HepG2 (cell line): Measurements from ENCODE around the gene PLIN5. TPM values are rescaled to one million over a fixed set of nuclear protein-coding genes. Genes with fewer than 3 reads are reported as not detected.

Experiments
- CCDC6 ChIP-seq: sonication (generic); formaldehyde crosslinking; IDR thresholded peaks from 2 replicates; pipeline ENCODE4 v1.8.1; 2022; ENCODE audit warnings: mild to moderate bottlenecking, missing genetic modification reagents, moderate library complexity
- GABPB1 ChIP-seq: IDR thresholded peaks from 2 replicates; pipeline ENCODE4 v1.6.1; 2016; ENCODE audit warnings: mild to moderate bottlenecking, missing genetic modification reagents, moderate library complexity, missing compliant biosample characterization
- HNF4G ChIP-seq, 2 experiments: sonication (generic) in 1 of 2; formaldehyde crosslinking in 1 of 2; IDR thresholded peaks; 2 replicates each; pipeline versions ENCODE4 v1.4.0 to v1.6.1; 2011 to 2020; ENCODE audit warnings: borderline replicate concordance in 2 of 2, low read depth in 2 of 2, mild to moderate bottlenecking in 2 of 2, low read length in 1 of 2, missing genetic modification reagents in 1 of 2, moderate library complexity in 1 of 2
- HOXA9 ChIP-seq: sonication (generic); formaldehyde crosslinking; IDR thresholded peaks from 2 replicates; pipeline ENCODE4 v1.8.1; 2022; ENCODE audit warnings: missing genetic modification reagents, mild to moderate bottlenecking, moderate library complexity, borderline replicate concordance
- MLLT10 ChIP-seq: sonication (generic); formaldehyde crosslinking; IDR thresholded peaks from 2 replicates; pipeline ENCODE4 v1.4.0; 2020; ENCODE audit warnings: missing genetic modification reagents
- MXD4 ChIP-seq: IDR thresholded peaks from 2 replicates; pipeline ENCODE4 v1.6.1; 2016; ENCODE audit warnings: mild to moderate bottlenecking, missing biosample characterization, missing genetic modification reagents
- NCOR1 ChIP-seq: fragments of 200-600 bp; sonication (generic); IDR thresholded peaks from 2 replicates; pipeline ENCODE4 v1.7.0; 2017; ENCODE audit warnings: antibody characterized with exemption, low read length, borderline replicate concordance
- REL ChIP-seq: sonication (generic); formaldehyde crosslinking; conservative IDR thresholded peaks from 2 replicates; pipeline ENCODE4 v1.8.0; 2022; ENCODE audit warnings: mild to moderate bottlenecking, missing genetic modification reagents, moderate library complexity
- THAP7 ChIP-seq: sonication (generic); formaldehyde crosslinking; IDR thresholded peaks from 2 replicates; pipeline ENCODE4 v1.8.1; 2023; ENCODE audit warnings: mild to moderate bottlenecking, missing genetic modification reagents
- TRIM24 ChIP-seq: sonication (generic); formaldehyde crosslinking; IDR thresholded peaks from 2 replicates; pipeline ENCODE4 v1.8.0; 2022; ENCODE audit warnings: mild to moderate bottlenecking, missing genetic modification reagents
- ZBTB46 ChIP-seq: sonication (generic); formaldehyde crosslinking; IDR thresholded peaks from 2 replicates; pipeline ENCODE4 v1.4.0; 2020; ENCODE audit warnings: mild to moderate bottlenecking, missing genetic modification reagents, borderline replicate concordance
- ZNF142 ChIP-seq: sonication (generic); formaldehyde crosslinking; IDR thresholded peaks from 2 replicates; pipeline ENCODE4 v1.4.0; 2020; ENCODE audit warnings: missing genetic modification reagents
- ZNF180 ChIP-seq: sonication (generic); formaldehyde crosslinking; IDR thresholded peaks from 2 replicates; pipeline ENCODE4 v1.4.0; 2020; ENCODE audit warnings: low read depth, missing genetic modification reagents, borderline replicate concordance
- ZNF530 ChIP-seq: sonication (generic); formaldehyde crosslinking; IDR thresholded peaks from 2 replicates; pipeline ENCODE4 v1.5.0; 2020; ENCODE audit warnings: low read depth, mild to moderate bottlenecking, missing genetic modification reagents
- polyA plus RNA-seq, 8 experiments: library from polyadenylated mRNA; depleted of rRNA in 3 of 8; stranded (reverse) in 7 of 8; unstranded in 1 of 8; fragments of >200 nt; fragmentation: Illumina TruSeq in 4 of 8; extraction: Trizol in 4 of 8; gene quantifications; 2 replicates each; pipeline versions ENCODE4 v1.2.1 to v1.2.3, GENCODE V29; 2011 to 2016; ENCODE audit warnings: low read depth in 4 of 8, missing spikeins in 1 of 8, mixed read lengths in 1 of 8; ENCODE audit not compliant: insufficient read depth in 1 of 8
- total RNA-seq, 5 experiments: library from RNA; depleted of rRNA; stranded (reverse); fragments of >200 nt; fragmentation: Illumina TruSeq; extraction: Trizol; gene quantifications; 2 replicates each; pipeline ENCODE4 v1.2.3, GENCODE V29; 2016; ENCODE audit warnings: low read depth in 1 of 5

Gene PLIN5
- total and polyA plus RNA-seq, 2 of the 13 experiments (the other 11 are each of a cell fraction or from before 2014, with no cell fraction given): 1.8 to 4.8 TPM

- no peak for TF ChIP-seq HNF4G (IDR thresholded peaks at IDR 0.05; ENCODE audit: borderline replicate concordance, low read depth, low read length)
- no peak for TF ChIP-seq HNF4G (CRISPR knock-in tag; IDR thresholded peaks at IDR 0.05; ENCODE audit: borderline replicate concordance, low read depth)
- TF ChIP-seq ZBTB46 (CRISPR knock-in tag): no peak
- 0 out of 2 replicates have a peak, but pooled peaks have one; percentile 37 for TF ChIP-seq REL
- no peak for TF ChIP-seq HOXA9 (CRISPR knock-in tag)
- peak; percentile 72; the same call in 1 of the 2 replicates for TF ChIP-seq GABPB1 (CRISPR knock-in tag)
- no peak for TF ChIP-seq NCOR1
- no peak for TF ChIP-seq THAP7 (CRISPR knock-in tag)
- 0 out of 2 replicates have a peak, but pooled peaks have one; percentile 58 for TF ChIP-seq ZNF142 (CRISPR knock-in tag)
- peak; percentile 76; the same call in 1 of the 2 replicates for TF ChIP-seq CCDC6 (CRISPR knock-in tag)
- TF ChIP-seq TRIM24 (CRISPR knock-in tag): no peak
- TF ChIP-seq MLLT10 (CRISPR knock-in tag): no peak
- TF ChIP-seq ZNF530 (CRISPR knock-in tag): no peak
- peak; percentile 94 for TF ChIP-seq MXD4 (CRISPR knock-in tag)
- no peak for TF ChIP-seq ZNF180 (CRISPR knock-in tag)
Measured at GRCh38 chr19:4531562-4532165, 3.4 kb downstream of the PLIN5 start (continued).
